CD14-positive monocyte (primary cell): ENCODE results near the gene EPC1. TPM values are rescaled to one million over a fixed set of nuclear protein-coding genes. Genes with fewer than 3 reads are reported as not detected.

ENCODE experiments used
- DNase-seq, 3 donors: peaks; one replicate each; pipeline ENCODE4 v3.0.0-alpha.2; 2011 to 2022
- H2AFZ ChIP-seq: 2 replicates; pipeline ENCODE4 v1.6.0; 2012; ENCODE audit warnings: mild to moderate bottlenecking, low read depth, low read length, inconsistent platforms; ENCODE audit not compliant: insufficient read depth, poor library complexity, severe bottlenecking
- H3K27ac ChIP-seq, 2 donors: 1 replicate in 1 of 2; 2 replicates in 1 of 2; pipeline ENCODE4 v1.5.1; 2012 to 2013; ENCODE audit warnings: low read length in 2 of 2, control low read depth in 1 of 2, inconsistent platforms in 1 of 2, low read depth in 1 of 2, mild to moderate bottlenecking in 1 of 2
- H3K27me3 ChIP-seq, 2 donors: one replicate each; pipeline versions ENCODE4 v1.6.0 to v1.6.1; 2011 to 2013; ENCODE audit warnings: low read length in 2 of 2; ENCODE audit not compliant: control insufficient read depth in 2 of 2, insufficient read depth in 2 of 2
- H3K36me3 ChIP-seq, 2 donors: replicated peaks in 1 of 2; 1 replicate in 1 of 2; 2 replicates in 1 of 2; pipeline versions ENCODE4 v1.5.1 to v1.6.1; 2012 to 2013; ENCODE audit warnings: low read length in 2 of 2, control low read depth in 1 of 2, inconsistent platforms in 1 of 2, mild to moderate bottlenecking in 1 of 2; ENCODE audit not compliant: insufficient read depth in 2 of 2, control insufficient read depth in 1 of 2
- H3K4me1 ChIP-seq, 2 donors: 1 replicate in 1 of 2; 2 replicates in 1 of 2; pipeline versions ENCODE4 v1.5.1 to v1.6.1; 2012 to 2013; ENCODE audit warnings: low read length in 2 of 2, control low read depth in 1 of 2, inconsistent platforms in 1 of 2, mild to moderate bottlenecking in 1 of 2, moderate library complexity in 1 of 2; ENCODE audit not compliant: insufficient read depth in 2 of 2, control insufficient read depth in 1 of 2
- H3K4me2 ChIP-seq: replicated peaks from 2 replicates; pipeline ENCODE3; 2012; ENCODE audit warnings: low read length, moderate library complexity, mild to moderate bottlenecking; ENCODE audit not compliant: poor library complexity, severe bottlenecking; ENCODE audit errors: extremely low read depth
- H3K4me3 ChIP-seq, 3 experiments: fragments of 200-600 bp in 1 of 3; sonication (generic) in 1 of 3; replicated peaks in 1 of 3; 1 replicate in 2 of 3; 2 replicates in 1 of 3; pipeline ENCODE4 v1.5.1; 2011 to 2013; ENCODE audit warnings: low read length in 3 of 3, mild to moderate bottlenecking in 3 of 3, control low read depth in 2 of 3, low read depth in 2 of 3, inconsistent platforms in 1 of 3, moderate library complexity in 1 of 3
- H3K79me2 ChIP-seq: 2 replicates; pipeline ENCODE4 v1.6.0; 2012; ENCODE audit warnings: mild to moderate bottlenecking, control low read depth, inconsistent platforms, low read length, moderate library complexity; ENCODE audit not compliant: insufficient read depth
- H3K9ac ChIP-seq: 2 replicates; pipeline ENCODE4 v1.6.0; 2017; ENCODE audit warnings: low read length, mild to moderate bottlenecking; ENCODE audit not compliant: insufficient read depth, poor library complexity, severe bottlenecking
- H3K9me3 ChIP-seq, 2 donors: replicated peaks in 1 of 2; 1 replicate in 1 of 2; 2 replicates in 1 of 2; pipeline versions ENCODE4 v1.5.1 to v1.6.1; 2012 to 2013; ENCODE audit warnings: low read length in 2 of 2, control low read depth in 1 of 2; ENCODE audit not compliant: control insufficient read depth in 1 of 2, insufficient read depth in 1 of 2
- H4K20me1 ChIP-seq: 2 replicates; pipeline ENCODE4 v1.6.0; 2012; ENCODE audit warnings: mild to moderate bottlenecking, low read length, control low read depth, moderate library complexity; ENCODE audit not compliant: insufficient read depth
- H3K27ac Mint-ChIP-seq, 7 donors: one replicate each; pipeline ENCODE4 v1.8.0; 2020; ENCODE audit warnings: mild to moderate bottlenecking in 7 of 7, mixed read lengths in 7 of 7, moderate library complexity in 6 of 7, inconsistent platforms in 2 of 7
- H3K27me3 Mint-ChIP-seq, 3 donors: one replicate each; pipeline ENCODE4 v1.8.0; 2021 to 2022; ENCODE audit warnings: low read depth in 3 of 3, mild to moderate bottlenecking in 3 of 3, mixed read lengths in 3 of 3, moderate library complexity in 3 of 3, inconsistent platforms in 1 of 3
- H3K36me3 Mint-ChIP-seq, 2 donors: one replicate each; pipeline ENCODE4 v1.8.0; 2020; ENCODE audit warnings: mixed read lengths in 2 of 2, inconsistent platforms in 1 of 2, mild to moderate bottlenecking in 1 of 2
- H3K4me1 Mint-ChIP-seq: one replicate; pipeline ENCODE4 v1.8.0; 2020; ENCODE audit warnings: mild to moderate bottlenecking, mixed read lengths
- H3K4me3 Mint-ChIP-seq, 2 donors: one replicate each; pipeline ENCODE4 v1.8.0; 2020; ENCODE audit warnings: mild to moderate bottlenecking in 2 of 2, mixed read lengths in 2 of 2, moderate library complexity in 1 of 2
- H3K9me3 Mint-ChIP-seq, 7 donors: one replicate each; pipeline ENCODE4 v1.8.0; 2020 to 2022; ENCODE audit warnings: mixed read lengths in 7 of 7, mild to moderate bottlenecking in 6 of 7, moderate library complexity in 6 of 7, inconsistent platforms in 2 of 7
- CTCF ChIP-seq: fragments of 200-600 bp; IDR thresholded peaks from one replicate; pipeline ENCODE4 v1.8.0; 2022; ENCODE audit warnings: antibody characterized with exemption, mild to moderate bottlenecking
- WGBS: methylation state at CpG from one replicate; pipeline ENCODE4 v1.1.5; 2013; ENCODE audit warnings: missing lambda C conversion rate; ENCODE audit not compliant: insufficient coverage; 5-methylcytosine and 5-hydroxymethylcytosine counted together
- intact Hi-C, 2 donors: fragments of 100-400 bp; cut with micrococcal nuclease; formaldehyde crosslinking; loops; one replicate each; pipeline versions ENCODE4 v1.15.0 to v1.15.1; 2023
- polyA plus RNA-seq, 3 donors: library from polyadenylated mRNA; depleted of rRNA in 1 of 3; unstranded in 2 of 3; stranded (reverse) in 1 of 3; fragments of 300-500 nt in 2 of 3; fragments of >200 nt in 1 of 3; fragmentation: Illumina TruSeq in 2 of 3; gene quantifications; 1 replicate in 2 of 3; 2 replicates in 1 of 3; pipeline ENCODE4 v1.2.3, GENCODE V29; 2012 to 2021

Gene EPC1
- polyA plus RNA-seq, 3 donors, result 28.3 to 60.8 (median 31.0) TPM

- H3K27ac Mint-ChIP-seq, result no peak overlapping the region
- H3K27me3 Mint-ChIP-seq, result peaks cover 0 to 3% (median 0%) of the 10 kb centered on the region in 3 donors
- Histone ChIP-seq H3K4me1 (peaks cover 6 to 11% of the 10 kb centered on the region in 2 donors), H2AFZ (no peak overlapping the region), H3K27ac (no peak overlapping the region), H3K4me3 (no peak overlapping the region), H3K79me2 (no peaks in the 10 kb centered on the region), H3K36me3 (no peaks in the 10 kb centered on the region), H3K27me3 (no peaks in the 10 kb centered on the region), H4K20me1 (no peaks in the 10 kb centered on the region), H3K4me2 (no peak overlapping the region), H3K9ac (no peak overlapping the region), H3K9me3 (no peaks in the 10 kb centered on the region)
- intact Hi-C loops, result loop anchor here (5.0 kb wide), 2 partner anchors 88 to 108 kb away; partner anchors contain the start of gene EPC1 (in 2 of the 2)
- WGBS, result no CpG with 5 or more reads among the region's 4 CpGs
- no peak for TF ChIP-seq CTCF
- no peaks in the 10 kb centered on the region for H3K9me3 Mint-ChIP-seq
- H3K4me3 Mint-ChIP-seq, result no peak overlapping the region
- H3K36me3 Mint-ChIP-seq, result no peaks in the 10 kb centered on the region
- H3K4me1 Mint-ChIP-seq, result peaks cover 25% of the 10 kb centered on the region
- no peak for DNase-seq
Observed at GRCh38 chr10:32259551-32259950, 87.4 kb downstream of the EPC1 start.

DNA sequence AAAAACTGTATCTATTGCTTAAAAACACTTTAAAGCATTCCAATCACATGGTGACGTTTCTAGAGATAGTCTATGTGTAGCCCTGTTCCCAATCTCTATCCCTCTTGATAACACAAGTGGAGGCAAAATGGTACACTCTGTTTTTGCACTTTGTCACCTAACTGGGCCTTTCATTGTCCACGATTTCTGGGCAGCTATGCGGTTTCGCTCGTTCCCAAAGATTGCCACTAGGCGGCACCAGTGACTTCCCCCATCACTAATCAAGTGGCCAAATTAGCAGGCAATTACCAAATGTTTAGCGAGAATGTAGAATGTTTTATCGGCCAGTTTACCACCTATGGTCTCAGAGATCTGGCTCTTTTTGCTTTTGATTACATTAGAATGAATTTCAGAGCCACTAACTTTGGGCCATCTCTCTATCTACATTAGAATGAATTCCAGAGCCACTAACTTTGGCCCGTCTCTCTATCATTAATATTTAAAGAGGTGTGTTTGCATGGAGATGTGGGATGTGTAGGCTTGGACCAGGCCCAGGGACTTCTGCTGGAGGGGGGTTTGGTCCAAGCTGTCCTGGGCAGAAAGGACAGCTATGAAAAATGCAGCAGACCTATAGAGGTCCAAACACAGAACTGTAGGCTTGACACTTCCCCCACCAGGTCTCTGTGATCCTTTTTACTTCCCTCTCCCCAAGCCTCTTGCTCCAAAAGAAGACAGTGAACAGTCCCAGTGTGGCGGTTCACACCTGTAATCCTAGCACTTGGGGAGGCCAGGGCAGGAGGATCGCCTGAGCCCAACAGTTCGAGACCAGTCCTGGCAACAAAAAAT, 90.1 kb downstream of the EPC1 start:
- intact Hi-C loops, result loop anchor here (2.0 to 5.0 kb wide), 3 partner anchors 90 to 110 kb away; partner anchors contain the start of gene EPC1 (in 2 of the 2)
- no peaks in the 10 kb centered on the region for H3K79me2 ChIP-seq
- Mint-ChIP-seq H3K27me3 (peaks cover 0 to 6% (median 0%) of the 10 kb centered on the region in 3 donors), H3K4me1 (peaks cover 26% of the 10 kb centered on the region), H3K27ac (peak overlapping the region in 1 of 7 donors; percentile 57), H3K36me3 (no peaks in the 10 kb centered on the region), H3K4me3 (peak overlapping the region in 1 of 2 donors; percentile 42), H3K9me3 (peaks cover 0 to 3% (median 0%) of the 10 kb centered on the region in 7 donors)
- H3K36me3 ChIP-seq, result no peaks in the 10 kb centered on the region
- DNase-seq, result peak; percentile 58 to 69 (median 69)
- H3K27ac ChIP-seq, result no peak overlapping the region
- H3K4me2 ChIP-seq, result peak overlapping the region; percentile 10
- peak; percentile 90 for TF ChIP-seq CTCF
- no peaks in the 10 kb centered on the region for H4K20me1 ChIP-seq
- no peaks in the 10 kb centered on the region for H3K27me3 ChIP-seq
- peak overlapping the region; percentile 64 for H2AFZ ChIP-seq
- no peak overlapping the region for H3K9ac ChIP-seq
- H3K4me1 ChIP-seq, result peaks cover 15 to 17% of the 10 kb centered on the region in 2 donors
- 54% methylated on average over 5 of the region's 12 CpGs for WGBS
- no peak overlapping the region for H3K4me3 ChIP-seq
- no peaks in the 10 kb centered on the region for H3K9me3 ChIP-seq
